ENCODE results near the gene PTPRM. TPM values are rescaled to one million over a fixed set of nuclear protein-coding genes. Genes with fewer than 3 reads are reported as not detected.

PTPRM gene
- total and polyA plus RNA-seq, 2 of the 8 experiments (the other 6 are each of a cell fraction or from before 2014, with no cell fraction given): 4.1 to 7.0 TPM

- Histone ChIP-seq H3K4me1 (replicated peaks in 1 of 4; ENCODE audit: control insufficient read depth in 3 of 4, insufficient read depth in 4 of 4, low read length in 3 of 4) (peaks cover 0 to 5% (median 3%) of the 10 kb centered on the region in 4 experiments; a peak in 2 of 7 replicates), H2AK5ac (ENCODE audit: low read depth, low read length) (no peak overlapping the region), H3K27ac (ENCODE audit: low read depth, low read length) (no peak overlapping the region), H4K5ac (ENCODE audit: insufficient read length, low read depth, low read length) (no peak overlapping the region), H3K14ac (ENCODE audit: insufficient read length) (no peak overlapping the region), H3K23me2 (ENCODE audit: low read depth, low read length) (no peaks in the 10 kb centered on the region), H2BK12ac (ENCODE audit: low read depth, low read length) (no peak overlapping the region), H3K18ac (ENCODE audit: extremely low read depth, low read length) (no peak overlapping the region), H3K79me1 (ENCODE audit: low read depth, low read length) (no peaks in the 10 kb centered on the region), H3K4me2 (ENCODE audit: insufficient read depth in 1 of 2, low read depth in 2 of 2, low read length in 2 of 2) (no peak overlapping the region), H3K36me3 (ENCODE audit: control insufficient read depth in 2 of 4, insufficient read depth in 4 of 4, low read length in 3 of 4) (no peaks in the 10 kb centered on the region), H4K8ac (ENCODE audit: extremely low read depth, insufficient read depth, low read length) (no peak overlapping the region), H3K79me2 (ENCODE audit: control insufficient read depth in 1 of 2, insufficient read depth in 2 of 2, low read length in 2 of 2) (no peaks in the 10 kb centered on the region), H3K56ac (replicated peaks; ENCODE audit: insufficient read length, low read depth, low read length) (no peak overlapping the region), H3K4me3 (ENCODE audit: extremely low read depth in 1 of 4, insufficient read depth in 2 of 4, low read depth in 3 of 4, low read length in 4 of 4) (no peak overlapping the region), H3K27me3 (replicated peaks in 1 of 4; ENCODE audit: control insufficient read depth in 3 of 4, extremely low read depth in 1 of 4, insufficient read depth in 3 of 4, low read length in 3 of 4) (no peaks in the 10 kb centered on the region), H2BK5ac (ENCODE audit: low read depth, low read length) (no peak overlapping the region), H4K91ac (replicated peaks; ENCODE audit: insufficient read length, low read length) (no peak overlapping the region), H4K20me1 (replicated peaks in 1 of 2; ENCODE audit: control insufficient read depth in 1 of 2, insufficient read depth in 2 of 2, low read length in 2 of 2) (no peaks in the 10 kb centered on the region), H3K23ac (ENCODE audit: insufficient read length) (no peak overlapping the region), H3K9ac (replicated peaks in 1 of 4; ENCODE audit: extremely low read depth in 1 of 4, low read depth in 3 of 4, low read length in 3 of 4) (no peak overlapping the region), H2BK20ac (ENCODE audit: low read length) (no peak overlapping the region), H3K4ac (replicated peaks; ENCODE audit: insufficient read length, low read depth, low read length) (no peak overlapping the region), H2BK120ac (replicated peaks; ENCODE audit: low read depth, low read length) (no peak overlapping the region), H3K9me3 (ENCODE audit: insufficient read depth in 2 of 2, low read depth in 1 of 2, low read length in 1 of 2) (no peaks in the 10 kb centered on the region), H2BK15ac (ENCODE audit: low read length) (no peak overlapping the region), H2AFZ (ENCODE audit: low read length) (no peak overlapping the region)
- no peak for FAIRE-seq
- ChIA-PET POLR2A (ENCODE audit: partially characterized antibody) (no interaction called here), CTCF (ENCODE audit: partially characterized antibody) (interaction anchor here (0.9 to 1.8 kb wide), 2 partner anchors 24 to 981 kb away, joined by 3 to 8 read pairs; no protein-coding TSS in a partner anchor)
- no peak for DNase-seq (ENCODE audit: low read depth in 1 of 2, low spot score in 2 of 2)
- WGBS, 2 experiments (ENCODE audit: extremely low coverage in 1 of 2, insufficient coverage in 1 of 2, insufficient read length in 1 of 2, insufficient replicate concordance in 2 of 2, low coverage in 1 of 2, low lambda C conversion rate in 2 of 2, missing lambda C conversion rate in 1 of 2): 93% methylated on average over 1 of the region's 1 CpG; no CpG with 5 or more reads in 1 of the 2 experiments
- no peak for TF ChIP-seq NRF1 (IDR thresholded peaks at IDR 0.05; ENCODE audit: low read depth, low read length)
- TF ChIP-seq EZH2 (IDR thresholded peaks at IDR 0.05; ENCODE audit: low read depth, low read length, severe bottlenecking): no peak
- TF ChIP-seq CHD1 (IDR thresholded peaks at IDR 0.05; ENCODE audit: low read depth, low read length): no peak
- TF ChIP-seq POLR2A (IDR thresholded peaks at IDR 0.05; ENCODE audit: control extremely low read depth in 1 of 2, low read depth in 2 of 2, low read length in 2 of 2): no peak
- no peak for TF ChIP-seq BCL11A (IDR thresholded peaks at IDR 0.05; ENCODE audit: low read depth in 2 of 2, low read length in 2 of 2)
- TF ChIP-seq HDAC2 (IDR thresholded peaks at IDR 0.05; ENCODE audit: borderline replicate concordance in 1 of 2, low read depth in 2 of 2, low read length in 2 of 2): no peak
- no peak for TF ChIP-seq CBX8 (IDR thresholded peaks at IDR 0.05; ENCODE audit: borderline replicate concordance, low read depth, low read length)
- TF ChIP-seq RAD21 (IDR thresholded peaks at IDR 0.05 in 1 of 2, conservative IDR thresholded peaks at IDR 0.05 in 1 of 2; ENCODE audit: low read depth in 2 of 2, low read length in 2 of 2): no peak
Observed at GRCh38 chr18:7901657-7902056, 334.5 kb downstream of the PTPRM start.
